Activated naive CD8-positive, alpha-beta T cell (primary cell): ENCODE measurements around the gene MON2.
A peak's percentile ranks its signal among the peaks of the same experiment; 100 is the strongest.

ENCODE experiments used
- H3K27ac Mint-ChIP-seq: one replicate; pipeline ENCODE4 v1.8.0; 2021; ENCODE audit warnings: mixed read lengths
- H3K27me3 Mint-ChIP-seq: one replicate; pipeline ENCODE4 v1.8.0; 2021; ENCODE audit warnings: mixed read lengths
- H3K36me3 Mint-ChIP-seq: one replicate; pipeline ENCODE4 v1.8.0; 2021; ENCODE audit warnings: mixed read lengths
- H3K4me1 Mint-ChIP-seq: one replicate; pipeline ENCODE4 v1.8.0; 2021; ENCODE audit warnings: low read depth, mixed read lengths
- H3K4me3 Mint-ChIP-seq: one replicate; pipeline ENCODE4 v1.8.0; 2021; ENCODE audit warnings: mild to moderate bottlenecking, mixed read lengths
- H3K9me3 Mint-ChIP-seq: one replicate; pipeline ENCODE4 v1.8.0; 2021; ENCODE audit warnings: low read depth, mixed read lengths

The MON2 gene

GRCh38 chr12:62519043-62519442 is 52.4 kb downstream of the MON2 start:
- Mint-ChIP-seq H3K9me3 (peaks cover 3% of the 10 kb centered on the region), H3K4me3 (no peak overlapping the region), H3K27ac (no peak overlapping the region), H3K4me1 (peaks cover 27% of the 10 kb centered on the region), H3K27me3 (no peaks in the 10 kb centered on the region), H3K36me3 (peaks cover 12% of the 10 kb centered on the region)

- H3K4me3 Mint-ChIP-seq: no peak overlapping the region
- no peak overlapping the region for H3K27ac Mint-ChIP-seq
- H3K9me3 Mint-ChIP-seq: no peaks in the 10 kb centered on the region
- no peaks in the 10 kb centered on the region for H3K27me3 Mint-ChIP-seq
- peaks cover 8% of the 10 kb centered on the region for H3K36me3 Mint-ChIP-seq
- peaks cover 40% of the 10 kb centered on the region for H3K4me1 Mint-ChIP-seq
Observed at GRCh38 chr12:62520361-62520760, 53.7 kb downstream of the MON2 start.

GRCh38 chr12:62522984-62523383 is 56.4 kb downstream of the MON2 start:
- no peaks in the 10 kb centered on the region for H3K9me3 Mint-ChIP-seq
- no peak overlapping the region for H3K4me3 Mint-ChIP-seq
- peaks cover 33% of the 10 kb centered on the region for H3K4me1 Mint-ChIP-seq
- peaks cover 3% of the 10 kb centered on the region for H3K36me3 Mint-ChIP-seq
- H3K27ac Mint-ChIP-seq: no peak overlapping the region
- no peaks in the 10 kb centered on the region for H3K27me3 Mint-ChIP-seq

DNA sequence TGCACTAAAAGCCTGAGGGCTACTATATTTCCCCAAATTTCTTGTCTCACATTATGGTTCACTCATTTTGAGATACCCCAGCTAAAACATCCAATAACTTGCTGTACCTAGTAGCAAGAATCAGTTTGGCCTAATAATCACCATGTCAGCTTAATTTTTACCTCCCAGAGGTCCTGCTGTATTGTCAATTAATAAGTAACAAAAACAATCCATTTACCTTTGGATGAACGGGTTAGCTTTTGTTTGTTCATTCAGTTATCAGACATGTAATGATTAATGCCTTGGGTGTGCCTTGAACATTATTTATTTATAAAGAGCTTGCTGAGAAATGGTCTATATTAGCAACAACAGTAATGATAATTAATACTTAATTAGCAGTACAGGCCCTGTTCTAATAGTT is 57.0 kb downstream of the MON2 start:
- H3K27ac Mint-ChIP-seq: peak overlapping the region; percentile 43
- peaks cover 3% of the 10 kb centered on the region for H3K36me3 Mint-ChIP-seq
- H3K4me3 Mint-ChIP-seq: no peak overlapping the region
- no peaks in the 10 kb centered on the region for H3K9me3 Mint-ChIP-seq
- H3K27me3 Mint-ChIP-seq: no peaks in the 10 kb centered on the region
- peaks cover 33% of the 10 kb centered on the region for H3K4me1 Mint-ChIP-seq

- H3K4me1 Mint-ChIP-seq: peaks cover 30% of the 10 kb centered on the region
- no peak overlapping the region for H3K4me3 Mint-ChIP-seq
- no peaks in the 10 kb centered on the region for H3K9me3 Mint-ChIP-seq
- no peaks in the 10 kb centered on the region for H3K36me3 Mint-ChIP-seq
- peak overlapping the region; percentile 11 for H3K27ac Mint-ChIP-seq
- no peaks in the 10 kb centered on the region for H3K27me3 Mint-ChIP-seq
Observed at GRCh38 chr12:62525271-62525670, 58.6 kb downstream of the MON2 start.

DNA sequence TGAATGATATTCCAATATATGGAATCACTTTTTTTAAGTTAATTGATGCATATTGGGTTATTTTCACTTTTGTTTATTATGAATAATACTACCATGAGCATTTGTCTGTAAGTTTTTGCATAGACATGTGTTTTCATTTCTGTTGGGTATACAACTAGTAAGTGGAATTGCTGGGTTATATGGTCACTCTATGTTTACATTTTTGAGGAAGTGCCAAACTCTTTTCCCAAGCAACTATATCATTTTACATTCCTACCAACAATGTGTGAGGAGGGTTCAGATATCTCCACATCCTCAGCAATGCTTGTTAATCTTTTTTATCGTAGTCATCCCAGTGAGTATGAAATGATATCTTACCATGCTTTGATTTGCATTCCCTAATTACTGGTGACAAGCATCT is 64.0 kb downstream of the MON2 start:
- peaks cover 17% of the 10 kb centered on the region for H3K36me3 Mint-ChIP-seq
- H3K4me3 Mint-ChIP-seq: no peak overlapping the region
- peaks cover 3% of the 10 kb centered on the region for H3K4me1 Mint-ChIP-seq
- H3K27me3 Mint-ChIP-seq: no peaks in the 10 kb centered on the region
- H3K27ac Mint-ChIP-seq: no peak overlapping the region
- H3K9me3 Mint-ChIP-seq: no peaks in the 10 kb centered on the region

GRCh38 chr12:62532333-62532732 is 65.7 kb downstream of the MON2 start:
- no peak overlapping the region for H3K4me3 Mint-ChIP-seq
- H3K4me1 Mint-ChIP-seq: no peaks in the 10 kb centered on the region
- no peaks in the 10 kb centered on the region for H3K27me3 Mint-ChIP-seq
- H3K36me3 Mint-ChIP-seq: peaks cover 18% of the 10 kb centered on the region
- no peaks in the 10 kb centered on the region for H3K9me3 Mint-ChIP-seq
- H3K27ac Mint-ChIP-seq: no peak overlapping the region

DNA sequence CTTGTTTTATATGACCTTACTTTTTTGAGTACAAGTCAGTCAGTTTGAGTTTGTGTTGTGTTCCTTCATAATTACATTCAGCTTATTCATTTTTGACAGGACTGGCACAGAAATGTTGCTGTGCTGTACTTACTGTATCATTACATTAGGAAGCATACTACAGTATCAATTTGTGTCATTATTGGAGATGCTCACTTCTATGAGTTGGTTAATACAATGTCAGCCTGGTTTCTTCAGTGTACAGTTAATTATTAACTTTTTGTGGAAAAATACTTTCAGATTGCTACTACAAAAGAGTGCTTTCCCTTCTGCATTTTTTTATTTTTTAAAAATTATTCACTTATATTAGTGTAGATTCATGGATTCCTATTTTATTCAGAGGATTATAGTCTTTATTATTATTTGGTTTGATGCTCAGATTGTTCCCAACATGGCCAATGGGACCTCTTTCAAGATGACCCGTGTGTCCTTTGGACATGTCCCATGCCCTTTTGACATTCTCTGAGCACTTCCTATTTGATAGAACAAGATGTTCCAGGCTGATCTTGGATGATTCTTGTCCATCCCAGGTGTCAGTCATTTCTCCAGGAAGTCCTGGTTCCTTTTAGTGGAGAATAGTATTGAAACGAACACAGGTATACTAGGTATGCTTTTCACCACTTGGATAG is 66.6 kb downstream of the MON2 start:
- H3K9me3 Mint-ChIP-seq: no peaks in the 10 kb centered on the region
- no peaks in the 10 kb centered on the region for H3K4me1 Mint-ChIP-seq
- no peaks in the 10 kb centered on the region for H3K27me3 Mint-ChIP-seq
- H3K36me3 Mint-ChIP-seq: peaks cover 18% of the 10 kb centered on the region
- no peak overlapping the region for H3K4me3 Mint-ChIP-seq
- no peak overlapping the region for H3K27ac Mint-ChIP-seq

GRCh38 chr12:62533755-62534107 is 67.1 kb downstream of the MON2 start:
- Mint-ChIP-seq H3K27ac (no peak overlapping the region), H3K4me1 (no peaks in the 10 kb centered on the region), H3K27me3 (no peaks in the 10 kb centered on the region)

DNA sequence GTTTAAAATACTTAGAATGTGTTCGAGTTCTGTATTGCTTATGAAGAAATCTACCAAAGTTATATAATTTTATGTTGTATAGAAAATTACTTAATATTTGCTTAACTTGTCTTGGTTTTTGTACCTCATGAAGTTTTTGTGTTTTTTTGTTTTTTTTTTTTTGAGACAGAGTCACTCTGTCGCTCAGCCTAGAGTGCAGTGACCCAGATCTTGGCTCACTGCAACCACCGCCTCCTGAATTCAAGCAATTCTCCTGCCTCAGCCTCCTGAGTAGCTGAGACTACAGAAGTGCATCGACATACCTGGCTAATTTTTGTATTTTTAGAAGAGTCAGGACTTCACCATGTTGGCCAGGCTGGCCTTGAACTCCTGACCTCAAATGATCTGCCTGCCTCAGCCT is 69.9 kb downstream of the MON2 start:
- Mint-ChIP-seq H3K36me3 (peaks cover 16% of the 10 kb centered on the region), H3K27ac (no peak overlapping the region), H3K4me3 (no peak overlapping the region), H3K9me3 (no peaks in the 10 kb centered on the region), H3K27me3 (no peaks in the 10 kb centered on the region), H3K4me1 (no peaks in the 10 kb centered on the region)

More at GRCh38 chr12:62533755-62534107, 67.1 kb downstream of the MON2 start:
- Mint-ChIP-seq H3K9me3 (no peaks in the 10 kb centered on the region), H3K36me3 (peaks cover 18% of the 10 kb centered on the region), H3K4me3 (no peak overlapping the region)

GRCh38 chr12:62537551-62537950 is 70.9 kb downstream of the MON2 start:
- H3K36me3 Mint-ChIP-seq: peaks cover 14% of the 10 kb centered on the region
- H3K27me3 Mint-ChIP-seq: no peaks in the 10 kb centered on the region
- no peak overlapping the region for H3K27ac Mint-ChIP-seq
- no peak overlapping the region for H3K4me3 Mint-ChIP-seq
- H3K9me3 Mint-ChIP-seq: no peaks in the 10 kb centered on the region
- H3K4me1 Mint-ChIP-seq: peaks cover 2% of the 10 kb centered on the region

DNA sequence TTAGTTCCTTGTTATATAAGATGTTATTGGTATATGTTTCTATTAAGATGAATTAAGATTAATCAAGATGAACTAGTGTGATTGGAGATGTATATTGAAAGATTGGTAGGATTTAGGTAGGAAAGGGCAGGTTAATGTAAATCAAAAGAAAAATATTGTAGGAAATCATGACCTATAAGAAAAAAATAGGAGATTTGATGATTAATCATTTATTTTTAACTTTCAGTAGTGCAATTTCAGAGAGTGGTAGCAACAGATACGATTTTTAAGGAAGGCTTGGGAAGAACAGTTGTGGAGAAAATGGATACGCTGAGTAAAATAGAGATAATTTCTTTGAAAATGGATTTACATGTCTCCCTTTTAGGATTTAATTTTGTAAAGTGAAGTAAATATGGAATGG is 73.7 kb downstream of the MON2 start:
- Mint-ChIP-seq H3K4me3 (no peak overlapping the region), H3K36me3 (peaks cover 5% of the 10 kb centered on the region), H3K9me3 (no peaks in the 10 kb centered on the region), H3K27me3 (no peaks in the 10 kb centered on the region), H3K27ac (peak overlapping the region; percentile 2), H3K4me1 (peaks cover 3% of the 10 kb centered on the region)

DNA sequence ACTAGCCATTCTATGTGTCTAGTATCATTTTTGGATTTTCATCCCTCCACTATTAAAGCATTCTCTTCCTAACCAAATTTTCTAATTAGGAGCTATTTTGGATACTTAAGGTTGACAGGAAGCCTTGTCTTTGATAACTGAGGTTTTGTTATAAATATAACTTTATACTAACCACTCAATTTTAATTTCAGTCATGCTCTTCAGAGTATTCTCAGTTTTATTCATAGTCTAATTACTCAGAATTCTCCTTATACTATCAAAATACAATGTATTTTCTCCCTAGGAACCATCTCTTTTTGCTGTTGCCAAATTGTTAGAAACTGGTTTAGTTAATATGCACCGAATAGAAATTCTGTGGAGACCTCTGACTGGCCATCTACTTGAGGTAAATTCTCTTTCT is 76.2 kb downstream of the MON2 start:
- Mint-ChIP-seq H3K4me3 (no peak overlapping the region), H3K27ac (no peak overlapping the region), H3K4me1 (peaks cover 3% of the 10 kb centered on the region), H3K9me3 (no peaks in the 10 kb centered on the region), H3K36me3 (peaks cover 5% of the 10 kb centered on the region), H3K27me3 (no peaks in the 10 kb centered on the region)

DNA sequence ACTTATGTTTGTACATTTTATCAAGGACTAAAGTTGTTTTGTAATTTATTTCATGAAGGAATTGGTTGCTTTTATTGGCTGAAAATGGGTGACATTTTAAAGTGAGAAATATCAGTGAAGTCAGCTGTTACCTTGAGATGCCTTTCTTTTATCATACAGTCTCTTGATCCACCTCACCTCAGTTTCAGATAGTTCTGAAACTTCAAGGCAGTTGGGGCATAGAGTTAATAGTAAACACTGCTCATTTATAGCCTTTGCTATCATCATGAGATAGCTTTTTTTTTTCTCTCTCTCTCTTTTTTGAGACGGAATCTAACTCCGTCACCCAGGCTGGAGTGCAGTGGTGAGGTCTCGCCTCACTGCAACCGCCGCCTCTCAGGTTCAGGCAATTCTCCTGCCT is 76.7 kb downstream of the MON2 start:
- H3K36me3 Mint-ChIP-seq: peaks cover 5% of the 10 kb centered on the region
- H3K4me1 Mint-ChIP-seq: peaks cover 3% of the 10 kb centered on the region
- no peak overlapping the region for H3K4me3 Mint-ChIP-seq
- no peaks in the 10 kb centered on the region for H3K27me3 Mint-ChIP-seq
- H3K9me3 Mint-ChIP-seq: no peaks in the 10 kb centered on the region
- no peak overlapping the region for H3K27ac Mint-ChIP-seq

DNA sequence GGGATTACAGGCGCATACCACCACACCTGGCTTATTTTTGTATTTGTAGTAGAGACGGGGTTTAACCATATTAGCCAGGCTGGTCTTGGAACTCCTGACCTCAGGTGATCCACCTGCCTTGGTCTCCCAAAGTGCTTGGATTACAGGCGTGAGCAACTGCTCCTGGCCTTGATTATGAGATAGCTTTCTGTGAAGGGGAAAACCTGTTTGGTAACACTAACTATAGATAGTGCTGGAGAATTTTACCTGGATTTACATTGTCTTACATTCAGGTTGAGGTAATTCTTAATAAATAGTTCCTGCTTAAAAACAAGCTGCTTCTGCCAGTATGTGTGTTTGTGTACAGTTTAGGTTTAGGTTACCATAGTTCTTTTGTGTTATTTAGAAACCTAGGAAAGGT is 77.1 kb downstream of the MON2 start:
- no peaks in the 10 kb centered on the region for H3K27me3 Mint-ChIP-seq
- no peaks in the 10 kb centered on the region for H3K9me3 Mint-ChIP-seq
- H3K36me3 Mint-ChIP-seq: peaks cover 6% of the 10 kb centered on the region
- H3K27ac Mint-ChIP-seq: peak overlapping the region; percentile 41
- H3K4me1 Mint-ChIP-seq: peaks cover 3% of the 10 kb centered on the region
- no peak overlapping the region for H3K4me3 Mint-ChIP-seq

DNA sequence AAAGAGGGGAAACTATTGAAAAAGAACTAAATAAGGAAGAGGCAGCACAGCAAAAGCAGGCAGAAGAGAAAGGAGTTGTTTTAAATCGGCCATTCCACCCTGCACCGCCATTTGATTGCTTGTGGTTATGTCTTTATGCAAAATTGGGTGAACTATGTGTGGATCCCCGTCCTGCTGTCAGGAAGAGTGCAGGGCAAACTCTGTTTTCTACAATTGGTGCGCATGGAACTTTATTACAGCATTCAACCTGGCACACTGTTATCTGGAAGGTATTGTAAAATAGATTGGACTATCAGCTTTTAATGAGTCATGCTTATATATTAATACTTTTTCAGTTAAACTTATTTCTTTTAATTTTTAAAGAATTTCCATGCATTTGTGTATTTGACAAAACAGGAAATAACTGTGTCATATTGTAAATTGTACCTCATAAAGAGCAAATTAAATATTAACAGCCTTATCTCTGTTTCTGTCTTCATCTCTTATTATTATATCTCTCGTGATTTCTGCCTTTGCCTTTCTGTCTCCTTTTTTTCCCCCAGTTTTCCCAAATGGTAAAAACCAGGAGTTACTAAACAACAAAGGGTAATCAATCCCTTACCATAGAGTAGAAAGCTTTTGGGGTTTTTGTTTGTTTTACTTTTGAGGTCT is 86.4 kb downstream of the MON2 start:
- H3K27me3 Mint-ChIP-seq: no peaks in the 10 kb centered on the region
- no peak overlapping the region for H3K4me3 Mint-ChIP-seq
- no peaks in the 10 kb centered on the region for H3K4me1 Mint-ChIP-seq
- peaks cover 15% of the 10 kb centered on the region for H3K36me3 Mint-ChIP-seq
- H3K9me3 Mint-ChIP-seq: no peaks in the 10 kb centered on the region
- no peak overlapping the region for H3K27ac Mint-ChIP-seq
